Hippocampal formation (tissue), 2 donors: Measurements from ENCODE around the gene PLCH2.

Experiments
- DNase-seq, 2 donors: peaks; one replicate each; lab custom pipeline; 2025; lab: John Stamatoyannopoulos, UW

The PLCH2 gene

DNA sequence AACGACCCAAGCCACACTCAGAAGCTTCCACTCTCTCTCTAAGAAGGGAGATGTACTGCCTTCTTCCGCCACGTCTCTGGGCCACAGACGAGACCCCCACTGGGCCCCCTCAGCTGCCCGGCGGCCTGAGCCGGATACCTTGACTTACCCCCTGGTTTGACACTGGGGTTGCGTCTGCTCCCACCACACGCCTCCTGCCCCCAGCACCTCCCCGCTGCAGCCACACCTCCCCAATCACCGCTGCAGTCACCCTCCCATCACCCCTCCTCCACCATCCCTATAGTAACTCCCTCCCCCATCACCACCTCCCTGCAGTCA is 39.6 kb downstream of the PLCH2 start:
- DNase-seq, result no peak

DNA sequence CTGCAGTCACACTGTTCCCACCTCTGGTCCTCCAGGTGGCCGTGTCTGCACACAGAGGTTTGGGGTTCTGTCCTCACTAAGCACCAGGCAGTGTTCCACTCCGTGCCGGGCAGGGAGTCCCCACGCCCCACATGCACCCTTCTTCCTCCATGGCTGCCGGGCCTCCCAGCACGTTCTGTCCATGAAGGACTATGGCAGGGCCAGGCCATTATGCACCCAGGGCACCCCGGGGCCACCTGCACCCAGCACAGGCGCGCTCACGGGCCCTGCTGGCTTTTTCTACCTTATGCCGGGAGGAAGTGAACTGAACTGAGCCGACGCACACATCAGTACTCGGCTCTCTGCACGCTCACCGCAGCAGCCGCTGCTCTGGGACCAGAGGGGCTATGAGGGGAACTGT is 40.0 kb downstream of the PLCH2 start:
- no peak for DNase-seq

DNA sequence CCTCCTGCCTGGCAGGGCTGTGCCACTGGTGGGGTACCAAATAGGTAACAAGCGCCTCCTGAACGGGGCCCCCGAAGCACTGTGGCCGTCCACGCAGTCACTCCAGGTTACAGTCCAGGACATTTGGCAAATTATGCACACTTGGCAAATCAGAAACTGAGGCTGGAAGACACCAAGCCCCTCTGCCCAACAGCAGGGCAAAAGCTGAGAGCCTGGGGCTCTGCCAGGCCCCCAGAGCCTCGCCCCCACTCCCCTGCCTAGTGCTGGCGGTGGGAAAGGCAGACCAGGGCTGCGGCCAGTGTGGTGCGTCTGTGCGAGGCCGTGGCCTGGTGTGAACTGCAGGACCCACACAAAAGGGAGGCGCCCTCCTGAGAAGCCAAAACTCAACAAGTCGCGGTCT is 40.9 kb downstream of the PLCH2 start:
- DNase-seq, result no peak

DNA sequence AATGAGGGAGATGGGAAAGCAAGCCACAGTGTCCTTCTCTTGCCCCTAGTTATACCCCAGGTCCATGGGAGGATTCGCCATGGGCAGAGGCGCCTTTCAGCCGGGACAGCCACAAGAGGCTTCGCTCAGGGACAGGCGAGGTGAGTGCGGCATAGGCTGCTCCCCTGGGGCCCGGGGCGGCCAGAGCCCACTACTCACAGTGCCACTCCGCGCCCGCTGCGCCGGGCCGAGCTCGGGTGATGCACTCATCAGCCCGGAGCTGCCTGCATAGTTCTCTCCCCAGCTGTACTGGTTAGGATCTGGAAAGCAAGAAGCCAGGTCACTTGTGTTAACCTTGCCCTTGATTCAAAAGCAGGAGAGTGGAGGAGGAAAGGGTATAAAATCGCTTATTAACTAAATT is 41.9 kb downstream of the PLCH2 start:
- no peak for DNase-seq

DNA sequence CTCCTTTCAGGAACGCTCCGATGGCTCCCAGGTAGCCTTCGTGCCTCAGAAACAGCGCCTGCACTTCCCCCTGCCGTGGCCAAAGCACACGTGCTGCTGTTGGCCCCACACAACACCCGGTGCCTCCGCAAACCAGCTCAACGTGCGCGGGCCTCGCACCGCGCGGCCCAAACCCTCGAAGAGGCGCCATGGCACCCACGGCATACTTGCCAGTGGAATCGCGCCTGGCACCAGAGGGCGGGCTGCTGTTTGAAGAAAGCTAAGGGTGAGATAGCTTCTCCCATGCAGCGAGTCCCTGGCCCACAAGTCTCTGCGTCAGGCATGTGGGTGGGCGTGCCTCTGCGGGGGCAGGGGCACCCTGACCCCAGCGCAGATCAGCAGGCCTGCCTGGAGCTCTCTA is 42.4 kb downstream of the PLCH2 start:
- DNase-seq, result no peak

DNA sequence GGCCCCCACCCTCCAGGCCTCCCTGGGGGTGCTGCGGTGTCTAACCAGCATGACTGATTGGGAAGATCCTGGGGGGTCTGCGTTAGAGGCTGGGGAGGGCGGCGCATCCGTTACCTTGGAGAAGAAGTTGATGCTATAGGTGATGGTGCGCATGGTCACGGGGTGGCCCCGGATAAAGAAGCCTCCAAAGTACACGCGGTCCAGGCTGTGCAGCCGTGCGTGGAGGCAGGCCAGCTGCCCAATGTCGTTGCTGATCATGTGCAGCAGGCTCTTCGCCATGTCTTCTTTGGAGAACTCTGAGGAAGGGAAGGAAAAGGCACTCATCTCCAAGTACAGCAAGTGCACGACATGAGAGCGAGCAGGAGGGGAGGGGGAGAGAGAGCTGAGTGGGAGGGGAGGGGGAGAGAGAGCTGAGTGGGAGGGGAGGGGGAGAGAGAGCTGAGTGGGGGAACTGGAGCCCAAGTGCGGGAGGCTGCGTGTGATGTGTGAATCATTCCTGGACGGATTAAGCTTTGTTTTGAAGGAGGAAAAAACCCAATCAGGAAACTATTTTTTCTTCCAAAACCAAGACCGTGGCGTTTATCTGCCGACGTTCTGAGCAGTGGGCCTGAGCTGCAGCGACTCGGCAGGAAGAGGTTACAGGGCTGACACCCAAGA is 43.1 kb downstream of the PLCH2 start:
- no peak for DNase-seq

DNA sequence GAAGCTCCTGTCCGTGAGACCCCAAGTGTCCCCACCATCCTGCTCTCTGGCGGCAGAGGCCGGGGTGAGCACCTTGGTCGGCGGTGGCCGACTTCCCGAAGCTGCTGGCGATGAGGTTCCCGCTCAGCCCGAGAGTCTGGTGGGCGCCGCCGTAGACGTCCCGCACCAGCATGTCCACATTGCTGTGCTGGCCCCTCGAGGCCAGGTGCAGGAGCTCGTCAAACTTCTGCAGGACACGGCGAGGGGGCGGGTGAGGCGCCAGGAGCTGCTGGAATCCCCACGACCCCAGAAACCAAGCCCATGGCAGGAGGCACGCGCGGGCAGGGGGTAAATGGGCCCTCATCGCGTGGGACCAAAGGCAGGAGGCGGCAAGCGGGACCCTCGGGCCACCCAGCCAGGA is 43.6 kb downstream of the PLCH2 start:
- no peak for DNase-seq

DNA sequence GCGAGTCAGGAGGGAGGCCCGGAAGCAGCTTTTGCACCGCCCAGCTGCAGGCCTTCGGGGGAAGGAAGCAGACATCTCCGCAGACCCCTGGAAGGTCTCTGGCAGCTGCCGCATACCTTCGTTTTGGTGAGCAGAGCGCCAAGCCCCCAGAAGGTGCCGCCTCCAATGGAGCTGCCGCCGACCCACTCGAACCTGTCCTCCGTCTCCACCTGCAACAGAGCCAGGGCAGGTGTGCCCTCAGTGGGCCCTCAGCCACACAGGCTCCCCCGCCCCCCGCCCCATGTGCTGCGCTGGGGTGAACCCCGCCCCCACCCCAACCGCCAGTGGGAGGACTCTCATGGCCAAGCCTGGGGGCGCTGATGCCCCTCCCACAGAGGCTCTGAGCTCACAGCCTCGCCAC is 44.1 kb downstream of the PLCH2 start:
- DNase-seq, result no peak

DNA sequence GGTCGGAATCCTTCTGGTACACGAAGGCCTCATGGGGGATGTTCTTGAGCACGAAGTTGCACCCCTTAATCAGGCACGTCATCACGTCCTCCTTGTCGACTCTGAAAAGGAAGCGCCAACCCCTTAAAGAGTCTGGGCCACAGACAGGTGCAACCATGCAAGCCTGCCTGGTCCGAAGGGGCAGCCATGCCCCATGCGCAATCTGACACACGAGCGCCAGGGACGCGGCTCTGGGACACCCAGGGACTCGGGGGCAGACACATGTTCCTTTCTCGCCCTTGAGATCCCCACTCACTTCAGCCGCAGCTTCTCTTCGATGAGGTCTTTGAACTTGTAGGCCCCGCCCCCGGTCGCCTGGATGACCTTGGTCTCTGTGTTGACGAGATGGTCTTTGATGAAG is 44.7 kb downstream of the PLCH2 start:
- DNase-seq, result no peak

DNA sequence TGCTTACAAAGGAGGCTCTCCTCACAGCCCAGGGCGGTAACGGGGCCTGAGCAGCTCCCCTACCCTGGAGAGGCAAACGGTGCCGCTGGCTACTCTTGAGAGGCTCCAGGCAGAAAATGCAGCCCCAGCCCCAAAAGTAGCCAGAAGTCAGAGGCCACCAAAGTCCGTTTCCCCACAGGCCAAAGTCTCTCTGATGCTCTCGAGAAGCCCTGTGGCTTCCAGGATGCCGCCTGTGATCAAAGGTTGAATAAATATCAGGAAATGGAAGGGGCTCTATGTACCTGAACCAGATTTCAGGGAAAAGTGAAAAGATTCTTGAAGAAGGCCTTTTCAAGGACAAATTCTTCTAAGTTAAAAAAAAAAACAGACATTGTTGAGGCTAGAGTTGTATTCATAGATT is 46.1 kb downstream of the PLCH2 start:
- DNase-seq, result no peak

DNA sequence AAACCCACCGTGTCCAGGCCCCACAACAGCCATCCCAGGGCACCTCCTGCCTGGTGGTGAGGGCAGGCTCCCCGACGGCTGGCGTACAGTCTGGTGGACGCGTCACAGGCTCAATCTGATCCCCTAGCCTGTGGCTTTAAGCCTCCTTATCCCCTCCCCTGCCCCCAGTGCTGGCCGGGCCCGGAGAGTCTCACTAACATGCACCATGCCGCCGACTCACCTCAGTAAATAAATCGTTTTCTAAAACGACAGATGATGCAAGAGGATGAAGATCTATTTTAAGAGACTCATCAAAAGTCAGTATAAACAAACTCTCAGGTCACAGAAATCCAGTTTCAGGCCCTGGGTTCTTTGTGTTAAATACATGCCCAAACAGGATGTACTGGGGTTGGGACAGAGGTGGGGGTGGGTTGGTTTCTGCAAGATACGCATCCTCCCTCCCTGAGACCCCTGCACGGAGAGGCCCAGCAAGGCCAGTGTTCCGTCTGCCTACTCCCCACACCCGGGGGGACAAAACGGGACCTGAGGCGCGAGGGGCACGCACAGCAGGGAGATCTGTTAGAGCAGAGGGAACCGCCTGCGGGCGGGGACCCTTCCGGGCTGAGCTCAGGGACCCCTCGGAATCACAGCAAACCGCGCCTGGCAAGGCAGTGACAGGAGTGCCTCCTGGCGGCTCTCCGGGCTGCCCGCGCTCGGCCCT is 47.3 kb downstream of the PLCH2 start:
- no peak for DNase-seq

DNA sequence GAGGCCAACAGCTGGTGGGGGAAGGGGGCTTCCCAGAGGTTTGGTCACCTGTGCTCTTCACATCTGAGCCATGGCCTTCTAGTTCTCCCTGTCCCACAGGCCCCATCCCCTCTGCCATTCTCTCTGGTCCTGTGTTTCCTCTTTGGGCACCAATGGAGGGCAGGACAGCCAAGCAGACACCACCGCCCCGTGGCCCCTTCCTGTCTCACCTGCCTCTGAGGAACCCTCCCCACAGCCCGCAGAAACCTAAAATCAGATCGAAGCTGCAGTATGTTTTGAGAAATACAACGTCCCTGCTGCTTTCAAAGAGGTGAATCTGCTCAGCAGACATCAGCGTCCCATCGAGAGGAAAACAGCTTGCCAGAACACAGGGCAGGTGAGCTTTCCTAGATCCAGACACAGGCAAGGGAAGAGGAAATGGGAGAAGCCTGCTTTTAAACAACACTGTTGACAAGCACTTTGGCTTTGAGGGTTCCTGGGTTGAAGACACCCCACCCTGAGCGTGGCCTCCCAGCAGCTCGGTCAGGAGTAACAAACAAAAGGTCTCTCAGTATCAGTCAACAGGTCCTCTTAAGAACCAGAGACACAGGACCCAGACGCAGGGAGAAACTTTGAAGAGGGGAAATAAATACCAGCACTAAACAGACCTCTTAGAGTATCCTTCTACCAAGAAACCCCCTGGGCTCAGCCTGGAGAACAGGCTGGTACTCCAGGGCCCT is 48.0 kb downstream of the PLCH2 start:
- no peak for DNase-seq

DNA sequence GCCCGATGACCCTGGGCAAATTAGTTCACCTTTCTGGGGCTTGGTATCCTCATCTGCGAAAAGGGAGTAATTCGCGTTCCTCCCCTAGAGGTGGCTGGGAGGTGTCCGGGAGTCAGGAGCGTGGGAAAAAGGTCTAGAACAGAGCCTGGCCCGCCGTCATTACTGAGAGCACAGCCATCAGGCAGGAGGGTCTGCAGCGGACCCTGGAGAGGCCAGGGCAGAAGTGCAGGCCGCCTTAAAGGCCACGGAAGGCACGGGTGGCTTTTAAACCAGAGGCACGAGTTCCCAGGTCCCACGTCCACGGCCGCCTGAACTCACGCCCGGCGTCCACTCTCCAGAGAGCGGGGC is 49.5 kb downstream of the PLCH2 start:
- no peak for DNase-seq

DNA sequence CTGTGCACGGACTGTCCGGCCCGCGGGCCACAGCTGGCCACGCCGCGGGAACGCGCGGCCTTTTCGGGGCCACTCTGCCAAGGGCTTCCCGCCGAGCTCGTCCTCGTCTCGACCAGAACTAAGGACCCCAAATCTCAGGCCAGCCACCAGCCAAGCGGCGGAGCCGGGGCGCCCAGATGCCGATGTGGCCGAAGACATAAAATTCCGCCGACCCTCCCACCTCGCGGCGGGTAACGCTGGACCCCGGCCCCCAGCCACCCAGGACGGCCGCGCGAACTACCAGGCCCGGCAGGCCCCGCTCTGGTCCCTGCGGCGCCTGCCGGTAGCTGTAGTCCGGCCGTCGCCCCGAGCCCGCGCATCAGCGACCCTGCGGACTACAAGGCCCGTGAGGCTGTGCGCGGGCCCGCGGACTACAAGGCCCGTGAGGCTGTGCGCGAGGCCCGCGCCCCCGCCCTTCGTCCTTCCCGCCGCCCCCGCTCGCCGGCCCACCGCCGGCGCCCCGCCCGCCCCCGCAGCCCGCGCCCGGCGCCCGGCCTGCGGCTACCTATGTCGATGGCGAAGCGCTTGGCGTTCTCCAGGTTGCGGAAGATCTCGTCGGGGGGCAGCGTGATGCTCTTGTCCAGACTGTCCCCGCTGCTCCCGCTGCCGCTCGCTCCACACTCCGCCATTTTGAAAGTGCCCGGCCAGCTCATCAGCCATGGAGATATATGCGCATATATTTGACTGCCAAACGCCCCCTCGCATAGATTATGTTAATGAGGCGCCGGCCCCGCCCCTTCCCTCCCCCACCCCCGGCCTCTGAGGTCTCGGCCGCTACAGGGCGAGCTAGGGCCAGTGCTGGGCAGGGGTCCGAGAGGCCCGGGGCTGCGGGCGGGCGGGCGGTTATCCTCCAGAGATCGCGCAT is 50.1 kb downstream of the PLCH2 start, which contains the start of gene PANK4:
PANK4 (minus strand) TSS at position 677 of the 904 bp plus-strand sequence; CDS start at position 668, 9 bp downstream.
- peak; percentile 91 to 94 for DNase-seq

DNA sequence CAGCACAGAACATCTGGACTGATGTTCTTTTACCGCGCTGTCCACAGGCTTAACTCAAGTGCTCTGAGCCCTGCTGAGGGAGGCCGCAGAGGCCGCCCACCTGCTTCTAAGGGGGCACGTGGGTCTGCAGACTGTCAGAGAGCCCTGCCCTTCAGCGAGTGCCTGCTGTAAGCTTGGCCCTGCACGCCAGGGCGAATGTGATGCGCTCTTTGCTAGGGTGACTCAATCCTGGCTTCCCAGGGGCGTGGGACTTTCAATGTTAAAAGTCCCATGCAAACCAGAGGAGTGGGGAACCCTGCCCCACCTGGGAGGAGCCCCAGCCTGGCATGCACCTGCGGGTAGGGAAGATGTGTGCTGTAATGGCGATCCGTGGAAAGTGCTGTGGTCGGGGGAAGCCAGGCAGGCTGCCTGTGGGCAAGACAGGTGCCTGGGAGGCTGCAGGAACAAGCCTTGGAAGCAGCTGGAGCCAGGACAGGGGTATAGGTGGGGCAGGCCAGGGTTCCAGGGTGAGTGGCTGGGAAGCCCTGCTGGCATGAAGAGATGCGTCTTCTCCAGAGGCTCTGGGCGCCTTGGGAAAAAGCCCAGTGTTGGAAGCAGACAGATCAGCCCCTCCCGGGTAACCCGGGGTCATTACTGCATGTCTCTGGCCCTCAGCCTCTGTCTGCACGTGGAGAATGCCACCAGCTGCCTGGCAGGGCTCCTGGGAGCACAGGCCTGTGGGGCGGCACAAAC is 50.9 kb downstream of the PLCH2 start:
- peak; percentile 43 to 45 for DNase-seq

DNA sequence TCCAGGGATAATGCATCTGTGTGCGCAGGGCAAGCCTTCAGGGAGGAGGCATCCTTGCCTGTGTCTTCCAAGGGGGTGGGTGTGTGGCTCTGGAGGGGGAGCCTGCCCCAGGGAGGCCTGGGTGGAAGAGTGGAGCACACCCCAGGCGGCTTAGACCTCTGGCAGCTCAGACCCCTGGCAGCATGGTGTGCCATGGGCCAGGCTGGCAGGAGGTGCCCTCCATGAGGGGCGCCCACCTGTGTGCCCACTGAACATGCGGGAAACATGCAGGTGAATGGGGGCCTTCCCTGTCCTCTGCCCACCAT is 51.4 kb downstream of the PLCH2 start:
- no peak for DNase-seq

DNA sequence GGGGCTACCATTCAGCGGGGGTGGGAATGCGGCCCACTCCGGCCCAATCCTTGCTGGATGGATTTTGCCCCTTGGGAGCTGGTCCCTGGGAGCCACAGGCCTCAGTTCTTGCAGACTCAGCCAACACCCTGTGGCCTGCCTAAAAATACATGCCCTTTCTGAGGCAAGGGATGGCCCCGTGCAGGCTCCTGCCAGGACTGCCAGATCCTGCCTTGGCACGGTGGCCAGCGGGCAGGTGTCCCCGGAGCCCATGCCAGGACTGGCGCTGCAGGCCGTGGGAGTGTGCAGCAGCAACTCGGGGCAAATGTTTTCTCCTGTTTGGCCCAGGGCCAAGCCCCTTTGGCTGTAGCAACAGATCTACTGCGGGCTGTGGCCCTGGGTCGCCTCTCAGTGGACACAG is 51.9 kb downstream of the PLCH2 start:
- DNase-seq, result peak in 1 of 2 donors; percentile 39

DNA sequence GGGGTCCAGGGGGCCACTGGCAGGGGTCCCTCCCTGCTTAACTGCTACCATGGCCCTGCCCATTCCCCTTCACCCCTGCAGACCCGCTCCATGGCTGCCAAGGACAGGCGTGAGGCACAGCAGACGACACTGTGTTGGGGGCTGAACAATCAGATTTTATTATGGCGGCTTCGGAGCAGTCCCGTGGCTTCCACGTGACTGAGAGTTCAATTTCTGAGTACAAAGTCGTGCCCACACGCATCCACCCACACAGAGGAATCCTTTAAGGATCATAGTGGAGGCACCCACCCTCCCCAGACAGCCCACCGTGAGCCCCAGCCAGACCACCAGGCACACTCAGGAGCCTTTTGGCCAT is 52.5 kb downstream of the PLCH2 start:
- DNase-seq, result no peak

DNA sequence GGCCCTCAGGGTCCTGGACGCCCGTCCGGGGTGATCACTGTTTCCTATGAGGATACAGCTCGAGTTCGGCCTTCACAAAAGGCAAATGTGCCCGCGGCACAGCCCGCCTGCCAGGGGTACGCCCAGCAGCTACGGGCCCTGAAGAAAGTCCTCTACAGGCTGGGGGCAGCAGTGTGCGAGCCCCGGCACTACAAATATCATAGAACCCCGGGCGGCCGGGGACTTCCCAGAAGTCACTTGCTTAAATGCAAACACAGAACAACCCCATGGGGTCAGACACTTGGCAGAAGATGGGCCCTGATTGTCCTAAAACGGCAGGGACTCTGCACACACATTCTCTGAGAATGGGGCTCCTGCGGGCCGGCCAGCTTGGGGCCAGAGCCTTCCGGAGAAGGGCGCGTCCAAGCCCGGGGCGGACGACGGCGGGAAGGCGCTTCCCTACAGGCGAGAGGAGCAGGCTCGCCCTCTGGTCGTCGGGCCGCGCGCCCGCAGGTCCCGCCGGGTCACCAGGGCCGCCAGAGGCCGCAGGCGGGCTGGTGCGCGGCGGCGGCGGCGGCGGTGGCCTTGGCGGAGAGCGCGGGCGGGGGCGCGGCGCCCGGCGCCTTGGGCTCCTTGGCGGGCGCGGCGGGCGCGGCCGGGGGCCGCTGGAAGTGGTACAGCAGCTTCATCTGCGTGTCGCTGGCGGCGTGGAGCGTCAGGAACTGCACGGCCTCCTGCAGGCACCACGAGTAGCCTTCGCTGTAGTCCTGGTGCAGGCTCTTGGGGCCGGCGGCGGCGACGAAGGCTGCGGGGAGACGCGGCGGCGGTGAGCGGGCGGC is 53.1 kb downstream of the PLCH2 start:
- peak in 1 of 2 donors; percentile 21 for DNase-seq

DNA sequence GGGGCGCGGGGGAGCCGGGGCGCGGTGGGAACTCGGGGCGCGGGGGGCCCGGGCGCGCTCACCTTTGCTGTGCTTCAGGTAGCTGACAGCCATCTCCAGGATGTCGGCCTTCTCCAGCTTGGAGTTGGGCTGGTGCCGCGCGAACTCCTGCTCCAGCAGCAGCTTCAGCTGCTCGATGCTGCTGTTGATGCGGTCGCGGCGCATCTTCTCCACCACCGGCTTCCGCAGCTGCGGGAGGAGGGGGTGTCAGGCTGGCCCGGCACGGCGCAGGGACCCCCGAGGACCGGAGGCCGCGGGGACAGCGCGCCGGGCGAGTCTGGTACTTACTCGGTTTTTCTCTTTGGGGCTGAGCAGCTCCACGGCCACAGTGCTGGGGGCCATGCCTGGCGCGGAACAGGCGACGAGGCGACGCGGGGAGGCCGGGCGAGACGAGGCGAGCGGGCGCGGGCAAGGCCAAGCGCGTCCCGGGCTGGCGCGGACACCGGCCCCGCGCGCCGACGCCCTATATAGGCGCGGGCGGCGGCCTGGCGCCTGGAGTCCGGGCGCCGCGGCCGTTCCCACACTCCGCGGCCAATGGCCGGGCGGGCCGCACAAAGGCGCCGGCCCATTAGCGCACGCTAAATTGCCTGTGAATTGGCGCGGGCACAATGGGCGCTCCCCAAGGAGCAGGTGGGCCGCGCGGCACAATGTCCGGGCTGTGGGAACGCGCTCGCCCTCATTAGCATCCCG is 53.9 kb downstream of the PLCH2 start, which contains the start of gene HES5:
HES5 (minus strand) TSS at position 480 of the 729 bp plus-strand sequence; CDS start at position 381, 99 bp downstream.
- DNase-seq, result peak in 1 of 2 donors; percentile 24
